Sigmoid colon (tissue), 4 donors: ENCODE data around the gene MFAP4.

Source experiments
- EP300 ChIP-seq, 4 donors: sonication (generic); formaldehyde crosslinking; IDR thresholded peaks; one replicate each; pipeline ENCODE4 v1.6.1; 2017; ENCODE audit warnings: antibody characterized with exemption in 4 of 4
- POLR2A ChIP-seq, 2 donors: fragments of 450-650 bp; IDR thresholded peaks; one replicate each; pipeline ENCODE4 v1.6.1; 2016; ENCODE audit warnings: antibody characterized with exemption in 2 of 2, mild to moderate bottlenecking in 2 of 2, moderate library complexity in 2 of 2
- POLR2AphosphoS5 ChIP-seq, 4 donors: sonication (generic); formaldehyde crosslinking; IDR thresholded peaks; one replicate each; pipeline ENCODE4 v1.6.1; 2017; ENCODE audit warnings: antibody characterized with exemption in 4 of 4
- TF ChIP-seq, protein P1 (sequence below), 4 experiments: fragments of 450-650 bp in 3 of 4; fragments of 200-600 bp in 1 of 4; IDR thresholded peaks; one replicate each; pipeline ENCODE4 v1.5.1; 2016 to 2019; ENCODE audit warnings: antibody characterized with exemption in 4 of 4, mild to moderate bottlenecking in 3 of 4, moderate library complexity in 2 of 4

GRCh38 chr17:19344311-19345066, 42.5 kb downstream of the MFAP4 start:
- TF ChIP-seq, protein P1, sequence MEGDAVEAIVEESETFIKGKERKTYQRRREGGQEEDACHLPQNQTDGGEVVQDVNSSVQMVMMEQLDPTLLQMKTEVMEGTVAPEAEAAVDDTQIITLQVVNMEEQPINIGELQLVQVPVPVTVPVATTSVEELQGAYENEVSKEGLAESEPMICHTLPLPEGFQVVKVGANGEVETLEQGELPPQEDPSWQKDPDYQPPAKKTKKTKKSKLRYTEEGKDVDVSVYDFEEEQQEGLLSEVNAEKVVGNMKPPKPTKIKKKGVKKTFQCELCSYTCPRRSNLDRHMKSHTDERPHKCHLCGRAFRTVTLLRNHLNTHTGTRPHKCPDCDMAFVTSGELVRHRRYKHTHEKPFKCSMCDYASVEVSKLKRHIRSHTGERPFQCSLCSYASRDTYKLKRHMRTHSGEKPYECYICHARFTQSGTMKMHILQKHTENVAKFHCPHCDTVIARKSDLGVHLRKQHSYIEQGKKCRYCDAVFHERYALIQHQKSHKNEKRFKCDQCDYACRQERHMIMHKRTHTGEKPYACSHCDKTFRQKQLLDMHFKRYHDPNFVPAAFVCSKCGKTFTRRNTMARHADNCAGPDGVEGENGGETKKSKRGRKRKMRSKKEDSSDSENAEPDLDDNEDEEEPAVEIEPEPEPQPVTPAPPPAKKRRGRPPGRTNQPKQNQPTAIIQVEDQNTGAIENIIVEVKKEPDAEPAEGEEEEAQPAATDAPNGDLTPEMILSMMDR (IDR thresholded peaks at IDR 0.05), result no peak
- TF ChIP-seq POLR2AphosphoS5 (IDR thresholded peaks at IDR 0.05) (no peak), EP300 (IDR thresholded peaks at IDR 0.05) (no peak), POLR2A (IDR thresholded peaks at IDR 0.05) (no peak)
